Fibroblast of skin of right biceps (primary cell): Measurements from ENCODE around the gene ADAMTS7.
A peak's percentile ranks its signal among the peaks of the same experiment; 100 is the strongest.
"Not testable (repeated sequence)": the region's sequence is repeated elsewhere in the genome, so short reads cannot be mapped to it uniquely, and the experiment has no call there.

Source experiments
- DNase-seq: peaks from one replicate; pipeline ENCODE4 v3.0.0-alpha.2; 2013

ADAMTS7 gene

GRCh38 chr15:78778422-78778821, 32.8 kb downstream of the ADAMTS7 start:
- DNase-seq, result no peak

- not testable (repeated sequence) for DNase-seq
Measured at GRCh38 chr15:78777953-78778345, 33.3 kb downstream of the ADAMTS7 start.

GRCh38 chr15:78777290-78777952, 33.8 kb downstream of the ADAMTS7 start:
- not testable (repeated sequence) for DNase-seq

GRCh38 chr15:78776046-78776925, 35.0 kb downstream of the ADAMTS7 start:
- DNase-seq, result peak; percentile 9

- no peak for DNase-seq
Measured at GRCh38 chr15:78775472-78775871, 35.8 kb downstream of the ADAMTS7 start.

- not testable (repeated sequence) for DNase-seq
Measured at GRCh38 chr15:78774451-78774990, 36.7 kb downstream of the ADAMTS7 start.

GRCh38 chr15:78773765-78774450, 37.4 kb downstream of the ADAMTS7 start:
- not testable (repeated sequence) for DNase-seq

GRCh38 chr15:78772738-78773137, 38.5 kb downstream of the ADAMTS7 start:
- DNase-seq, result no peak

GRCh38 chr15:78771436-78772000, 39.7 kb downstream of the ADAMTS7 start:
- DNase-seq, result not testable (repeated sequence)

GRCh38 chr15:78771020-78771419, 40.2 kb downstream of the ADAMTS7 start:
- not testable (repeated sequence) for DNase-seq

- not testable (repeated sequence) for DNase-seq
Measured at GRCh38 chr15:78769473-78770225, 41.6 kb downstream of the ADAMTS7 start.

GRCh38 chr15:78768531-78769408, 42.5 kb downstream of the ADAMTS7 start:
- no peak for DNase-seq

- no peak for DNase-seq
Measured at GRCh38 chr15:78768096-78768495, 43.2 kb downstream of the ADAMTS7 start.

- no peak for DNase-seq
Measured at GRCh38 chr15:78767331-78767951, 43.8 kb downstream of the ADAMTS7 start.

- not testable (repeated sequence) for DNase-seq
Measured at GRCh38 chr15:78766641-78767071, 44.6 kb downstream of the ADAMTS7 start.

- DNase-seq, result no peak
Measured at GRCh38 chr15:78766041-78766440, 45.2 kb downstream of the ADAMTS7 start.

GRCh38 chr15:78765154-78765860, 46.0 kb downstream of the ADAMTS7 start:
- not testable (repeated sequence) for DNase-seq

GRCh38 chr15:78764340-78765153, 46.7 kb downstream of the ADAMTS7 start:
- not testable (repeated sequence) for DNase-seq

GRCh38 chr15:78763796-78764241, 47.4 kb downstream of the ADAMTS7 start:
- DNase-seq, result no peak
